DND-41 (cell line): ENCODE results near the gene CABLES2.

Experiments
- ATAC-seq: fragments of 200-7000 bp; cut with Tn5 transposase; 3 replicates; pipeline ENCODE4 v1.9.1; 2021; ENCODE audit warnings: low read depth; ENCODE audit not compliant: insufficient read depth
- DNase-seq: peaks from one replicate; pipeline ENCODE4 v3.0.0-alpha.2; 2020
- H2AFZ ChIP-seq: 2 replicates; pipeline ENCODE4 v1.6.0; 2012; ENCODE audit warnings: low read depth, low read length
- H3K27ac ChIP-seq: 2 replicates; pipeline ENCODE4 v1.5.1; 2012; ENCODE audit warnings: low read length, inconsistent platforms
- H3K27me3 ChIP-seq: fragments of 200-600 bp; sonication (generic); 2 replicates; pipeline ENCODE4 v1.6.0; 2012; ENCODE audit warnings: low read length, mild to moderate bottlenecking, inconsistent platforms; ENCODE audit not compliant: insufficient read depth, poor library complexity
- H3K36me3 ChIP-seq: 2 replicates; pipeline ENCODE4 v1.5.1; 2012; ENCODE audit warnings: low read length, inconsistent platforms; ENCODE audit not compliant: insufficient read depth
- H3K4me1 ChIP-seq: 2 replicates; pipeline ENCODE4 v1.5.1; 2012; ENCODE audit warnings: mild to moderate bottlenecking, low read length; ENCODE audit not compliant: insufficient read depth
- H3K4me2 ChIP-seq: 2 replicates; pipeline ENCODE4 v1.6.0; 2012; ENCODE audit warnings: mild to moderate bottlenecking, moderate library complexity, low read length, inconsistent platforms; ENCODE audit not compliant: insufficient read depth
- H3K4me3 ChIP-seq, 2 experiments: fragments of 200-600 bp in 1 of 2; shearing (Covaris generic) in 1 of 2; 2 replicates each; pipeline ENCODE4 v1.5.1; 2012 to 2016; ENCODE audit warnings: inconsistent platforms in 2 of 2, low read length in 2 of 2, mild to moderate bottlenecking in 2 of 2, low read depth in 1 of 2, moderate library complexity in 1 of 2
- H3K79me2 ChIP-seq: 2 replicates; pipeline ENCODE4 v1.6.0; 2012; ENCODE audit warnings: low read length, inconsistent platforms; ENCODE audit not compliant: insufficient read depth
- H3K9ac ChIP-seq: 2 replicates; pipeline ENCODE4 v1.6.0; 2012; ENCODE audit warnings: low read depth, mild to moderate bottlenecking, inconsistent platforms, low read length, moderate library complexity
- H3K9me3 ChIP-seq: 2 replicates; pipeline ENCODE4 v1.5.1; 2012; ENCODE audit warnings: low read length, moderate library complexity, mild to moderate bottlenecking, inconsistent platforms; ENCODE audit not compliant: insufficient read depth, severe bottlenecking
- H4K20me1 ChIP-seq: 2 replicates; pipeline ENCODE4 v1.6.0; 2012; ENCODE audit warnings: low read length; ENCODE audit not compliant: insufficient read depth
- CTCF ChIP-seq: IDR thresholded peaks from 2 replicates; pipeline ENCODE4 v1.5.1; 2012; ENCODE audit warnings: borderline replicate concordance, low read length, moderate library complexity, mild to moderate bottlenecking; ENCODE audit not compliant: poor library complexity, severe bottlenecking; ENCODE audit errors: extremely low read depth
- EZH2 ChIP-seq: IDR thresholded peaks from 3 replicates; pipeline ENCODE4 v1.6.1; 2012; ENCODE audit warnings: borderline replicate concordance, low read depth, mild to moderate bottlenecking, moderate library complexity, low read length, inconsistent platforms; ENCODE audit not compliant: severe bottlenecking

The CABLES2 gene

GRCh38 chr20:62359043-62359490 is 48.0 kb downstream of the CABLES2 start:
- no peak overlapping the region for H3K4me2 ChIP-seq
- no peaks in the 10 kb centered on the region for H3K9me3 ChIP-seq
- no peak overlapping the region for H2AFZ ChIP-seq
- H3K9ac ChIP-seq = no peak overlapping the region
- no peak for TF ChIP-seq EZH2
- TF ChIP-seq CTCF = no peak
- no peak for DNase-seq
- H3K27me3 ChIP-seq = no peaks in the 10 kb centered on the region
- no peaks in the 10 kb centered on the region for H3K36me3 ChIP-seq
- H3K4me1 ChIP-seq = no peaks in the 10 kb centered on the region
- H4K20me1 ChIP-seq = peaks cover 15% of the 10 kb centered on the region
- H3K79me2 ChIP-seq = no peaks in the 10 kb centered on the region
- no peak for ATAC-seq
- no peak overlapping the region for H3K4me3 ChIP-seq
- H3K27ac ChIP-seq = no peak overlapping the region

- Histone ChIP-seq H3K4me3 (no peak overlapping the region), H3K36me3 (no peaks in the 10 kb centered on the region), H3K4me2 (no peak overlapping the region), H3K27me3 (no peaks in the 10 kb centered on the region), H3K9me3 (no peaks in the 10 kb centered on the region), H2AFZ (no peak overlapping the region), H3K79me2 (no peaks in the 10 kb centered on the region), H4K20me1 (peaks cover 15% of the 10 kb centered on the region), H3K9ac (no peak overlapping the region), H3K27ac (no peak overlapping the region), H3K4me1 (no peaks in the 10 kb centered on the region)
- ATAC-seq (no peak), DNase-seq (no peak)
- TF ChIP-seq CTCF = no peak
- no peak for TF ChIP-seq EZH2
Measured at GRCh38 chr20:62358171-62359042, 48.7 kb downstream of the CABLES2 start.

GRCh38 chr20:62357681-62358080 is 49.4 kb downstream of the CABLES2 start:
- H3K36me3 ChIP-seq = no peaks in the 10 kb centered on the region
- H3K9me3 ChIP-seq = no peaks in the 10 kb centered on the region
- peaks cover 15% of the 10 kb centered on the region for H4K20me1 ChIP-seq
- no peaks in the 10 kb centered on the region for H3K27me3 ChIP-seq
- ATAC-seq (no peak), DNase-seq (no peak)
- H3K27ac ChIP-seq = no peak overlapping the region
- H3K4me3 ChIP-seq = no peak overlapping the region
- H3K79me2 ChIP-seq = no peaks in the 10 kb centered on the region
- no peak overlapping the region for H3K9ac ChIP-seq
- H3K4me1 ChIP-seq = no peaks in the 10 kb centered on the region
- no peak overlapping the region for H2AFZ ChIP-seq
- H3K4me2 ChIP-seq = no peak overlapping the region
- TF ChIP-seq EZH2 (no peak), CTCF (no peak)
